NCI-H2081 (cell line): ENCODE data around the gene RNF2.

Source experiments
- DNase-seq, 2 experiments: peaks; one replicate each; lab custom pipeline; 2025; lab: John Stamatoyannopoulos, UW

The RNF2 gene

GRCh38 chr1:185096531-185096930 is 51.2 kb downstream of the RNF2 start:
- DNase-seq = no peak

GRCh38 chr1:185104083-185104482 is 58.7 kb downstream of the RNF2 start:
- DNase-seq = no peak

GRCh38 chr1:185105121-185105520 is 59.8 kb downstream of the RNF2 start:
- no peak for DNase-seq

- no peak for DNase-seq
These were observed 63.0 kb downstream of the RNF2 start for GRCh38 chr1:185108321-185108720.

- no peak for DNase-seq
These were observed 64.8 kb downstream of the RNF2 start for GRCh38 chr1:185110145-185110544.

GRCh38 chr1:185111873-185112272 is 66.5 kb downstream of the RNF2 start:
- DNase-seq = no peak

GRCh38 chr1:185112356-185112755 is 67.0 kb downstream of the RNF2 start:
- no peak for DNase-seq

- no peak for DNase-seq
These were observed 84.3 kb downstream of the RNF2 start for GRCh38 chr1:185129708-185130107.

- DNase-seq = no peak
These were observed 87.2 kb downstream of the RNF2 start for GRCh38 chr1:185132534-185132933.

- no peak for DNase-seq
These were observed 92.7 kb downstream of the RNF2 start for GRCh38 chr1:185137896-185138545.

- peak; percentile 56 to 82 for DNase-seq
These were observed 93.9 kb downstream of the RNF2 start for GRCh38 chr1:185139246-185139645.

GRCh38 chr1:185144233-185144632 is 98.9 kb downstream of the RNF2 start:
- DNase-seq = no peak

GRCh38 chr1:185151215-185151614 is 105.9 kb downstream of the RNF2 start:
- DNase-seq = no peak
